Parathyroid adenoma (tissue), 2 donors: Measurements from ENCODE around the gene CALCB.
"Not testable (repeated sequence)": the region's sequence is repeated elsewhere in the genome, so short reads cannot be mapped to it uniquely, and the experiment has no call there.

ENCODE experiments used
- H2AFZ ChIP-seq: fragments of 300-600 bp; sonication (generic); one replicate; pipeline ENCODE4 v1.7.0; 2017; ENCODE audit warnings: antibody characterized with exemption, mild to moderate bottlenecking
- H3K27ac ChIP-seq: fragments of 300-600 bp; sonication (generic); one replicate; pipeline ENCODE4 v1.7.0; 2017
- H3K27me3 ChIP-seq: fragments of 300-600 bp; sonication (generic); one replicate; pipeline ENCODE4 v1.7.0; 2017; ENCODE audit warnings: low read length; ENCODE audit not compliant: control insufficient read depth, insufficient read depth
- H3K36me3 ChIP-seq: fragments of 300-600 bp; sonication (generic); one replicate; pipeline ENCODE4 v1.7.0; 2017; ENCODE audit warnings: low read length; ENCODE audit not compliant: control insufficient read depth, insufficient read depth
- H3K4me1 ChIP-seq: fragments of 300-600 bp; sonication (generic); one replicate; pipeline ENCODE4 v1.7.0; 2017; ENCODE audit warnings: control low read depth
- H3K4me2 ChIP-seq: fragments of 300-600 bp; sonication (generic); one replicate; pipeline ENCODE4 v1.7.0; 2017; ENCODE audit warnings: low read length
- H3K4me3 ChIP-seq: fragments of 300-600 bp; sonication (generic); one replicate; pipeline ENCODE4 v1.7.0; 2017; ENCODE audit warnings: low read depth, low read length
- H3K79me2 ChIP-seq: fragments of 300-600 bp; sonication (generic); one replicate; pipeline ENCODE4 v1.7.0; 2017; ENCODE audit warnings: control low read depth
- H3K9ac ChIP-seq: fragments of 300-600 bp; sonication (generic); one replicate; pipeline ENCODE4 v1.7.0; 2017; ENCODE audit warnings: mild to moderate bottlenecking
- H3K9me3 ChIP-seq: fragments of 300-600 bp; sonication (generic); one replicate; pipeline ENCODE4 v1.7.0; 2017; ENCODE audit warnings: low read length; ENCODE audit not compliant: control insufficient read depth
- CTCF ChIP-seq: fragments of 300-600 bp; sonication (generic); IDR thresholded peaks from one replicate; pipeline ENCODE4 v1.7.0; 2017; ENCODE audit warnings: antibody characterized with exemption, mild to moderate bottlenecking
- donor health status: primary hyperparathyroidism.

CALCB gene

GRCh38 chr11:15034687-15035267, 38.6 kb upstream of the CALCB start:
- H3K36me3 ChIP-seq = no peaks in the 10 kb centered on the region
- no peaks in the 10 kb centered on the region for H3K79me2 ChIP-seq
- H3K9me3 ChIP-seq = no peaks in the 10 kb centered on the region
- no peaks in the 10 kb centered on the region for H3K27me3 ChIP-seq
- no peak overlapping the region for H3K4me3 ChIP-seq
- no peak overlapping the region for H2AFZ ChIP-seq
- H3K27ac ChIP-seq = no peak overlapping the region
- no peak overlapping the region for H3K4me2 ChIP-seq
- no peaks in the 10 kb centered on the region for H3K4me1 ChIP-seq
- H3K9ac ChIP-seq = no peak overlapping the region
- no peak for TF ChIP-seq CTCF

GRCh38 chr11:15035283-15035682, 38.1 kb upstream of the CALCB start:
- H3K27ac ChIP-seq = no peak overlapping the region
- no peak overlapping the region for H3K4me2 ChIP-seq
- H3K36me3 ChIP-seq = no peaks in the 10 kb centered on the region
- H3K27me3 ChIP-seq = no peaks in the 10 kb centered on the region
- no peaks in the 10 kb centered on the region for H3K9me3 ChIP-seq
- TF ChIP-seq CTCF = no peak
- H2AFZ ChIP-seq = no peak overlapping the region
- no peaks in the 10 kb centered on the region for H3K4me1 ChIP-seq
- no peaks in the 10 kb centered on the region for H3K79me2 ChIP-seq
- no peak overlapping the region for H3K9ac ChIP-seq
- H3K4me3 ChIP-seq = no peak overlapping the region

- TF ChIP-seq CTCF = no peak
- no peaks in the 10 kb centered on the region for H3K79me2 ChIP-seq
- no peak overlapping the region for H2AFZ ChIP-seq
- no peaks in the 10 kb centered on the region for H3K27me3 ChIP-seq
- no peaks in the 10 kb centered on the region for H3K4me1 ChIP-seq
- H3K9ac ChIP-seq = no peak overlapping the region
- H3K4me2 ChIP-seq = no peak overlapping the region
- H3K27ac ChIP-seq = no peak overlapping the region
- no peaks in the 10 kb centered on the region for H3K9me3 ChIP-seq
- H3K4me3 ChIP-seq = no peak overlapping the region
- no peaks in the 10 kb centered on the region for H3K36me3 ChIP-seq
These were observed 34.4 kb upstream of the CALCB start for GRCh38 chr11:15038963-15039362.

GRCh38 chr11:15045209-15045608, 28.2 kb upstream of the CALCB start:
- no peaks in the 10 kb centered on the region for H3K9me3 ChIP-seq
- no peak overlapping the region for H3K4me3 ChIP-seq
- H3K9ac ChIP-seq = no peak overlapping the region
- H2AFZ ChIP-seq = no peak overlapping the region
- H3K79me2 ChIP-seq = no peaks in the 10 kb centered on the region
- H3K27me3 ChIP-seq = no peaks in the 10 kb centered on the region
- H3K27ac ChIP-seq = no peak overlapping the region
- H3K4me2 ChIP-seq = no peak overlapping the region
- no peaks in the 10 kb centered on the region for H3K36me3 ChIP-seq
- TF ChIP-seq CTCF = no peak
- no peaks in the 10 kb centered on the region for H3K4me1 ChIP-seq

- Histone ChIP-seq H3K4me3 (no peak overlapping the region), H3K79me2 (no peaks in the 10 kb centered on the region), H3K27me3 (no peaks in the 10 kb centered on the region), H3K4me2 (no peak overlapping the region), H3K27ac (no peak overlapping the region), H2AFZ (no peak overlapping the region), H3K36me3 (no peaks in the 10 kb centered on the region), H3K9me3 (no peaks in the 10 kb centered on the region), H3K4me1 (no peaks in the 10 kb centered on the region), H3K9ac (no peak overlapping the region)
- TF ChIP-seq CTCF = no peak
These were observed 27.5 kb upstream of the CALCB start for GRCh38 chr11:15045891-15046290.

GRCh38 chr11:15046673-15047072, 26.7 kb upstream of the CALCB start:
- H3K4me2 ChIP-seq, H3K4me3 ChIP-seq, H3K27ac ChIP-seq, H3K27me3 ChIP-seq, H3K79me2 ChIP-seq, H2AFZ ChIP-seq, H3K9ac ChIP-seq, H3K36me3 ChIP-seq, H3K4me1 ChIP-seq, H3K9me3 ChIP-seq: not testable (repeated sequence)
